ENCODE measurements around the gene CSMD2. TPM values are rescaled to one million over a fixed set of nuclear protein-coding genes. Genes with fewer than 3 reads are reported as not detected.

CSMD2 gene
- total RNA-seq, 1 experiment from 2014 or later: 0.22 TPM

DNA sequence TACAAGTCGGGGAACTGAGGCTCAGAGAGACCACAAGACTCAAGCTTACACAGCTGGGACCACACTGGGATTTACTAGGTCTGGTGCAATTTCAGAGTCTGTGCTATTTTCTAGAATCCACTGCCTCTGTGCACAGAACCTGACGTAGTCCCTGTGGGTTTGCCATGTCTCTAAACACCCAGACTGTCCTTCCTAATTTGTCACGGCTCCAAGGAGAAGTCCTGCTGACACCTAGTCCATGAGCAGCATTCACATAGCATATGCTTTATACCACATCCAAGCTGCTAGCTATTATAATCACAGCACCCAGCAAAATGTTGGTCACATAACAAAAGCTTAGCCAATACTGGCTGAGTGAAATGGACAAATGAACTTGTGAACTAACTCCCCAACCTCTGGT, 380.2 kb downstream of the CSMD2 start:
- Histone ChIP-seq H2AFZ (ENCODE audit: low read depth, low read length, poor library complexity, severe bottlenecking) (no peak overlapping the region), H3K9ac (ENCODE audit: low read length) (no peak overlapping the region), H3K79me2 (ENCODE audit: insufficient read depth, low read length) (no peaks in the 10 kb centered on the region), H3K36me3 (ENCODE audit: control insufficient read depth in 1 of 2, insufficient read depth in 2 of 2, low read length in 2 of 2) (no peaks in the 10 kb centered on the region), H3K9me3 (ENCODE audit: control insufficient read depth in 1 of 2, insufficient read depth in 1 of 2, low read depth in 1 of 2, low read length in 2 of 2) (no peaks in the 10 kb centered on the region), H3K9me2 (ENCODE audit: insufficient read depth) (no peaks in the 10 kb centered on the region), H3K4me1 (ENCODE audit: control insufficient read depth in 1 of 2, insufficient read depth in 2 of 2, low read length in 2 of 2) (no peaks in the 10 kb centered on the region), H3K4me2 (ENCODE audit: low read length) (no peak overlapping the region), H4K20me1 (ENCODE audit: insufficient read depth) (no peaks in the 10 kb centered on the region), H3K27ac (ENCODE audit: low read depth, low read length) (no peak overlapping the region), H3K27me3 (ENCODE audit: insufficient read depth, low read length) (peaks cover 41% of the 10 kb centered on the region), H3K4me3 (replicated peaks in 1 of 2; ENCODE audit: low read depth in 1 of 2, low read length in 2 of 2) (no peak overlapping the region)
- TF ChIP-seq EGR1 (IDR thresholded peaks at IDR 0.05; ENCODE audit: low read depth): no peak
- no peak for TF ChIP-seq JUND (IDR thresholded peaks at IDR 0.05)
- no peak for TF ChIP-seq EZH2 (IDR thresholded peaks at IDR 0.05)
- no peak for TF ChIP-seq CEBPB (IDR thresholded peaks at IDR 0.05; ENCODE audit: low read depth)
- TF ChIP-seq FOSL1 (IDR thresholded peaks at IDR 0.05; ENCODE audit: low read depth): no peak
- TF ChIP-seq TCF7L2 (IDR thresholded peaks at IDR 0.05; ENCODE audit: borderline replicate concordance, extremely low read depth, insufficient read depth, insufficient read length): no peak
- no peak for TF ChIP-seq CBX3 (IDR thresholded peaks at IDR 0.05; ENCODE audit: low read depth)
- no peak for TF ChIP-seq RAD21 (IDR thresholded peaks at IDR 0.05; ENCODE audit: low read depth)
- TF ChIP-seq SIN3A (IDR thresholded peaks at IDR 0.05; ENCODE audit: low read depth): no peak
- TF ChIP-seq, protein P1, sequence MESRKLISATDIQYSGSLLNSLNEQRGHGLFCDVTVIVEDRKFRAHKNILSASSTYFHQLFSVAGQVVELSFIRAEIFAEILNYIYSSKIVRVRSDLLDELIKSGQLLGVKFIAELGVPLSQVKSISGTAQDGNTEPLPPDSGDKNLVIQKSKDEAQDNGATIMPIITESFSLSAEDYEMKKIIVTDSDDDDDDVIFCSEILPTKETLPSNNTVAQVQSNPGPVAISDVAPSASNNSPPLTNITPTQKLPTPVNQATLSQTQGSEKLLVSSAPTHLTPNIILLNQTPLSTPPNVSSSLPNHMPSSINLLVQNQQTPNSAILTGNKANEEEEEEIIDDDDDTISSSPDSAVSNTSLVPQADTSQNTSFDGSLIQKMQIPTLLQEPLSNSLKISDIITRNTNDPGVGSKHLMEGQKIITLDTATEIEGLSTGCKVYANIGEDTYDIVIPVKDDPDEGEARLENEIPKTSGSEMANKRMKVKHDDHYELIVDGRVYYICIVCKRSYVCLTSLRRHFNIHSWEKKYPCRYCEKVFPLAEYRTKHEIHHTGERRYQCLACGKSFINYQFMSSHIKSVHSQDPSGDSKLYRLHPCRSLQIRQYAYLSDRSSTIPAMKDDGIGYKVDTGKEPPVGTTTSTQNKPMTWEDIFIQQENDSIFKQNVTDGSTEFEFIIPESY (IDR thresholded peaks at IDR 0.05; ENCODE audit: extremely low read depth, insufficient replicate concordance, low read length): no peak
- TF ChIP-seq EZH2phosphoT487 (IDR thresholded peaks at IDR 0.05; ENCODE audit: borderline replicate concordance): no peak
- no peak for TF ChIP-seq SRF (IDR thresholded peaks at IDR 0.05; ENCODE audit: low read depth)
- no peak for TF ChIP-seq ELF1 (IDR thresholded peaks at IDR 0.05; ENCODE audit: borderline replicate concordance, low read depth)
- no peak for ATAC-seq
- CTCF ChIA-PET: no interaction called here
- intact Hi-C loops (cut with micrococcal nuclease): no loop called here
- no TSS peak for BruUV-seq (replicated peaks)
- DNase-seq (ENCODE audit: low read depth, low spot score): no peak
- RAD21 ChIA-PET (ENCODE audit: low non-redundant PET in 1 of 2, low total read pairs in 2 of 2, uncharacterized antibody in 2 of 2, unreplicated experiment in 2 of 2): no interaction called here
- POLR2A ChIA-PET: no interaction called here
